NCI-H128 (cell line): ENCODE results near the gene RAE1.

Experiments used
- DNase-seq: peaks from one replicate; lab custom pipeline; 2025; ENCODE audit not compliant: unreplicated experiment; lab: John Stamatoyannopoulos, UW

RAE1 gene, protein sequence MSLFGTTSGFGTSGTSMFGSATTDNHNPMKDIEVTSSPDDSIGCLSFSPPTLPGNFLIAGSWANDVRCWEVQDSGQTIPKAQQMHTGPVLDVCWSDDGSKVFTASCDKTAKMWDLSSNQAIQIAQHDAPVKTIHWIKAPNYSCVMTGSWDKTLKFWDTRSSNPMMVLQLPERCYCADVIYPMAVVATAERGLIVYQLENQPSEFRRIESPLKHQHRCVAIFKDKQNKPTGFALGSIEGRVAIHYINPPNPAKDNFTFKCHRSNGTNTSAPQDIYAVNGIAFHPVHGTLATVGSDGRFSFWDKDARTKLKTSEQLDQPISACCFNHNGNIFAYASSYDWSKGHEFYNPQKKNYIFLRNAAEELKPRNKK

DNA sequence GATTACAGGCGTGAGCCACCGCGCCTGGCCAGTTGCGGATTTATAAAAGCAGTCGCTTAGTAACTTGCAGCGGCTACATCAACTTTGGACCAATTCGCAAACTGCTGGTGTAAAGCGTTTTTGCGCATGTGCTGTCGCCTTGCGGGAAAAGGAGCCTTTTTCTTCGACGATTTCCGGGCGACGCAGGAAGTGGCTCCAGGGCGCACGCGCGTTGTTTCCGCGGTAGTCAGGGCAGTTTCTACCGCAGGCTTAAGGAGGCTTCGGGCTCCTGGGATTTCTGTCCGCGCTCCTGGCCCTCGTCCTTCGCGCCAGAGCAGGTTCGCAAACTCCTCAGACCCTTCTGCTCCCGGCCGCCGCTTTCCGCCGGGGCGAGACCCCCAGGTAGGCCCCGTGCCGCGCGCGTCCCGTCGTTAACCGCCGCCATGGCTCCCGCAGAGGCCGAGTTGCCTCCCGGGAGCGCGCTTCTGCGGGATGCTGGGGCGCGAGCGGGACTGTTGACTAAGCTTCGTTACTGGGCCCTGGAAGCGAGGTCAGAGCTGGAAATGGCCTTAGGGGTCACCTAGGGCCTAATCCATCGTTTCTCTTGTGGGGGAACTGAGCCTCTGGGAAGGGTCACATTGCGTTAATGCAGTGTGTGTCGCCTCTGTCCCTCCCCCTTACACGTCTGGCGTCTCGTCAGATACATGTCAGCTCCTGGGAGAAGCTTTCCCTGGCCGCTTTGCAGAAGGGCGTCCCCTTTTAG is at the start of gene RAE1:
Gene RAE1 (plus strand): TSS at position 214 of the 742 bp plus-strand sequence. CDS start 2,784 bp downstream, outside the sequence.
- DNase-seq: peak; percentile 79

DNA sequence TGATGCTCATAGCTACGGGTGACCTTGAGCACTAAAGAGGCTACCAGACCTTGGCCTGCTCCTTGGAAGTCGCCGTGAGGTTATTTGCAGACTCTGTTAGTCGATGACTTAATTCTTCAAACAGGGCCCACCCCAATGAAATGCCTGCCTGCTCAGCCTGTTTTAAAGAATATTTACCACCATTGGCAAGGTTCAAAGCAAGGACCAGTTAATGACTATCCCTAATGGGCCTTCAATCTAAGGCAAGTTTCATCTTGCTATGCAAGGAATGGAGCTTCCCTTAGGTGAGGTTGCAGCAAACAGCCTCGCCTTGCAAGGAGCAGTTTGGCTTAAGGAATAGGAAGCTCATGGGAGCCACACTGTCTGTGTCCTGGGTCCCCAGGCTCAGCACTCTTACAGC is 44.3 kb upstream of the RAE1 start:
- no peak for DNase-seq

GRCh38 chr20:57308451-57309271 is 42.4 kb upstream of the RAE1 start:
- DNase-seq: no peak

DNA sequence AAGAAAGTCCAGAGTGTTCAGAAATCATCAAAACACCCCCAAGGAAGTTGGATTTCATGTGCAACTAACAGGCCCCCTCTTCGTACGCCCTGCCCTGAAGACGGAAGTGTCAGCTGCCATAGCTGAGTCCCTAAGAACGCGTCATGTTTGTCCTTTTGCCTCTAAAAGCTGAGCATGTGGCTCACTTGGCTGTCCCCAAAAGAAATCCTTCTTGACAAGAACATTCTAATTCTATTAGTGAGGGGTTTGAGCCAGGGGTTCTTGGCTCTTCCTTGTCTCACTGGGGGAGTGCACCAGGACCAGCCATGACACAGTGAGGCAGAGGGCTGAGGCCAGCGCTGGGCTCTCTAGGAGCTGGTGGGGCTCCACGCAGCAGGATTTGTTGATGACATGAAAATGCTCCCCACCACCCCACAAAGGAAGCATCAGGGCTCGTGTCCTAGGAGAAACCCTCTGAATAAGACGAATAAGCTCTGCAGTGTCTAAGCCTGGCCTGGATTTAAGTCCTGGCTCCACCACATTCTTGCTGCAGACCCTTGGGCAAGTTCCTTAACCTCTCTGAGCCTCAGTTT is 41.4 kb upstream of the RAE1 start:
- no peak for DNase-seq

DNA sequence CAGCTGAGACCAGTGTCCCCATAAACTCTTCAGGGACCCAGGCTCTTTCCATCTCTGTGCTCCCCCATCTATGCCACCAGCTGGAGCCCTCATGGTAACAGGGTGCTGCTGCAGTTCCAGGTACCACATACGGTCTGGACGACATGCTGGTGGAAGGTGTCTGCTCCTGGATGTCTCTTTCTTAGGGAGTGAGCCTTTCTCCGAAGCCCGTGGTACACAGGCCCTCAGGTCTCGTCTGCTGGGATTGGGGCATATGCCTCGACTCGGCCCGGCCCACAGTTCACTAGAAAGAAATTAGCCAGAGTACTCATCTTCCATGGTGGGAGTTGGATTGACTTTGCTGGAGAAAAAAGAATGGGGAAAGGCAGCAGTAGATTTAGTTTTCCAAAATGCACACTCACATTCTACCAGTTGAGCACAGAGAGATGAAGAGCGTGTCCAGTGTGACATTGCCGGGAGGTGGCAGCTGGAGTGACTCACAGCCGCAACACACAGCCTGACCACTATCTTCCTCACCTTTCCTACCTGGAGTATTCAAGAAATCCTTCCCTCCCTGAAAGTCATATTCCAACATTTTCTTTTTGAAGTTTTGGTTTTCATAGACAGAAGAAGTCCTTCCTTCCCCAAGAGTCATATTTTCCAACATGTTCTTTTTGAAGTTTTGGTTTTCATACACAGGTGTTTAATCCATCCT is 40.1 kb upstream of the RAE1 start:
- no peak for DNase-seq

DNA sequence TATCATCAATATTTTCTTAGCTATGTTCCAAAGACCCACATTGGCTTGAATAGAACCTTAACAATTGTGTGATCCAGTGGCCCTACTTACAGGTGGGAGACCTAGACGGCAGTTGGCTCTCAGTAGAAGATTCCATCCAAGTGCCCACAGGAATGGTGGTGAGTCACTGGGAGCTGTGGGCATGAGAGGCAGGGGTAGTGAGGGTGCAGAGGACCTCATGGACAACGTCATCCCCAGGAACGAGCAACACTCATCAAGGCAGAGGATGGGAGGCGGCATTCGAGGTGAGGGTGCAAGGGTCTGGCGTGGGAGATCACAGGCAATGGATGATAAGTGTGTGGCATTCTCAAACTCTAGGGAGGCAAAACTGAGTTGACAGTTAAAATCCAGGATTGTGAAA is 38.9 kb upstream of the RAE1 start:
- DNase-seq: no peak

- DNase-seq: no peak
Measured at GRCh38 chr20:57313230-57313629, 37.8 kb upstream of the RAE1 start.

GRCh38 chr20:57313951-57314350 is 37.1 kb upstream of the RAE1 start:
- DNase-seq: no peak

- DNase-seq: no peak
Measured at GRCh38 chr20:57315083-57315975, 35.7 kb upstream of the RAE1 start.

GRCh38 chr20:57315976-57316480 is 35.0 kb upstream of the RAE1 start:
- no peak for DNase-seq

DNA sequence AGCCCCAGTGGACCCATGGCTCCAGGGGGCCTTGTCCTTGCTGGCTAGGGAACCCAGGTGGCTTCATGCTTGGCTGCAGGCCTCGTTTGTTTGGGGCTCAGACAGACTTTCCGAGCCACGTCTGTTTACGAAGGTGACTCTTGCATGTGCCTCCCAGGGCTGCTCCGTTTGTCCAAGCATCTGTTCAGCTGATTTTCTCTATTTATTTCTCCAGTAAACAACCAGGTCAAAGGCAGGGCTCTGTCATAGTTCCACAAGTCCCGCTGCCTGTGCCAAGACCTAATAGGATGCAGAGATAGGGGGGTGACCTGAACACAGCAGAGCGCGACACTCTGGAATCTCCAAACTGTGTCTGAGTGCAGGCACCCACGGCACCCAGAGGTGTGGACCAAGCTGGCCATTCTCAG is 34.3 kb upstream of the RAE1 start:
- no peak for DNase-seq

- DNase-seq: no peak
Measured at GRCh38 chr20:57317316-57317788, 33.7 kb upstream of the RAE1 start.

- no peak for DNase-seq
Measured at GRCh38 chr20:57317789-57318371, 33.2 kb upstream of the RAE1 start.

GRCh38 chr20:57319584-57319983 is 31.5 kb upstream of the RAE1 start:
- DNase-seq: no peak

GRCh38 chr20:57320358-57320757 is 30.7 kb upstream of the RAE1 start:
- DNase-seq: no peak

DNA sequence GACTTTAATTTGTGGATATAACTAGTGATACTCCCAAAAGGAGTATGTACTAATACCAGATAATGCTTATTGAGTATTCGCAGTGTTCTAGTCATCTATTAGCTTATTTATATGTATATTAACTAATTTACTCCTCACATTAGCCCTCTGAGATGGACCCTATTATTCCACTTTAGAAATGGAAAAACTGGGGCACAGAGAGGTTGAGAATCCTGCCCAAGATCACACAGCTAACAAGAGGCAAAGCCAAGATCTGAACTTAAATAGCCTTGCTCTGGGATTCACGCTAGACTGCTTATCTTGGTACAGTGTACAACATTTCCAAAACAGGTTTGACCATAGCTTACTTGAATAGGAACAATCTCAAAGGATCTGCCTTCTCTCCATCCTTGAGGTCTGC is 29.9 kb upstream of the RAE1 start:
- DNase-seq: no peak

DNA sequence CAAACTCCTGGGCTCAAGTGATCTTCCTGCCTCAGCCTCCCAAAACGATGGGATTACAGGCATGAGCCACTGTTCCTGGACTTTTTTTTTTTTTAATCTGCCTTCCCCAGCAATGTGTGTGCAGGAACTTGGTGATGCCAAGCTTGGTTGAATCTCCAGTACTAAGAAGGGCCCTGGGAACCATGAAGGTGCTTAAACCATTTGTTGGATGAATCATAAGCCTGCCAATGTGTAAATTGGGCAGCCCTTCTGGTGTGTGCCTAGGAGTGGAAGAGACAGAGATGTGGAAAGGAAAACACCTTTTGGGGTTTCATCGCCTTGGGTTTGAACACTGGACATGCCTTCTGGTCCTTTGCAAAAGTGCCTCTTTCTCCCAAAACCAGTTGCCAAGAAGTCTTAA is 28.6 kb upstream of the RAE1 start:
- no peak for DNase-seq

- DNase-seq: no peak
Measured at GRCh38 chr20:57323034-57323433, 28.0 kb upstream of the RAE1 start.
